Small intestine (tissue), 16 donors: ENCODE data around the gene COMMD10. TPM values are rescaled to one million over a fixed set of nuclear protein-coding genes. Genes with fewer than 3 reads are reported as not detected.

Experiments
- DNase-seq, 2 donors: peaks; one replicate each; pipeline versions ENCODE4 v3.0.0 to v3.0.0-alpha.2; 2013
- FAIRE-seq: peaks from 2 replicates; lab custom pipeline; 2012; peaks lifted over from hg19 to GRCh38; lab: Jason Lieb, UNC
- H3K27ac ChIP-seq, 3 donors: one replicate each; pipeline ENCODE4 v1.5.1; 2013; ENCODE audit warnings: low read length in 2 of 3, mild to moderate bottlenecking in 2 of 3, control low read depth in 1 of 3, inconsistent platforms in 1 of 3, low read depth in 1 of 3, moderate library complexity in 1 of 3
- H3K27me3 ChIP-seq, 3 donors: one replicate each; pipeline ENCODE4 v1.6.1; 2013; ENCODE audit warnings: low read length in 3 of 3, inconsistent platforms in 1 of 3; ENCODE audit not compliant: control insufficient read depth in 3 of 3, insufficient read depth in 3 of 3
- H3K36me3 ChIP-seq, 3 donors: one replicate each; pipeline ENCODE4 v1.6.1; 2013; ENCODE audit warnings: low read length in 3 of 3, inconsistent platforms in 1 of 3, low read depth in 1 of 3, mild to moderate bottlenecking in 1 of 3, moderate library complexity in 1 of 3; ENCODE audit not compliant: control insufficient read depth in 3 of 3, insufficient read depth in 2 of 3
- H3K4me1 ChIP-seq, 3 donors: one replicate each; pipeline ENCODE4 v1.6.1; 2013; ENCODE audit warnings: low read length in 2 of 3, inconsistent platforms in 1 of 3, low read depth in 1 of 3, mild to moderate bottlenecking in 1 of 3, moderate library complexity in 1 of 3; ENCODE audit not compliant: control insufficient read depth in 3 of 3, insufficient read depth in 2 of 3
- H3K4me3 ChIP-seq, 3 donors: one replicate each; pipeline ENCODE4 v1.5.1; 2013; ENCODE audit warnings: low read length in 3 of 3, control low read depth in 1 of 3, inconsistent platforms in 1 of 3, low read depth in 1 of 3, mild to moderate bottlenecking in 1 of 3, moderate library complexity in 1 of 3
- H3K9me3 ChIP-seq, 2 donors: one replicate each; pipeline ENCODE4 v1.6.1; 2013; ENCODE audit warnings: low read depth in 1 of 2, low read length in 1 of 2; ENCODE audit not compliant: control insufficient read depth in 2 of 2, insufficient read depth in 1 of 2
- WGBS, 3 donors: extraction: QIAGEN DNeasy Blood & Tissue Kit; methylation state at CpG; one replicate each; pipeline ENCODE4 v1.1.7; 2013; 5-methylcytosine and 5-hydroxymethylcytosine counted together
- long read RNA-seq, 10 donors: transcript quantifications; one replicate each; lab custom pipeline, GENCODE V29; 2026
- polyA plus RNA-seq, 4 donors: library from polyadenylated mRNA; stranded (reverse) in 3 of 4; unstranded in 1 of 4; fragments of 200-250 nt in 3 of 4; fragments of 120-200 nt in 1 of 4; gene quantifications; one replicate each; pipeline versions ENCODE4 v1.2.1 to v1.2.3, GENCODE V29; 2013
- donor health status: healthy with polysubstance abuse.
- donor health status: control.
- donor health status: control.
- donor health status: Bipolar disorder and iron deficiency.
- donor health status: healthy.

The COMMD10 gene
- 10 to 100 TPM; 19.7 to 70.3 (median 23.2) TPM for polyA plus RNA-seq
- long read RNA-seq, donor 1, transcript COMMD10-201 (7 exons, 1,469 nt) = major isoform, 59 of 82 reads
- long read RNA-seq, donor 1, partial matches to known transcripts = 22 of 82 reads
- long read RNA-seq, donor 1, other reads (novel, unspliced or antisense) = 0 of 82 reads
- long read RNA-seq, donor 2, transcript COMMD10-201 (7 exons, 1,469 nt) = major isoform, 5 of 5 reads
- long read RNA-seq, donor 2, partial matches to known transcripts = 0 of 5 reads
- long read RNA-seq, donor 2, other reads (novel, unspliced or antisense) = 0 of 5 reads
- long read RNA-seq, donor 3, transcript COMMD10-201 (7 exons, 1,469 nt) = major isoform, 8 of 8 reads
- long read RNA-seq, donor 3, partial matches to known transcripts = 0 of 8 reads
- long read RNA-seq, donor 3, other reads (novel, unspliced or antisense) = 0 of 8 reads
- long read RNA-seq, donor 4 = 0 reads
- long read RNA-seq, donor 5, partial matches to known transcripts = 0 of 1 reads
- long read RNA-seq, donor 5, other reads (novel, unspliced or antisense) = 0 of 1 reads
- long read RNA-seq, donor 6, transcript COMMD10-201 (7 exons, 1,469 nt) = major isoform, 18 of 23 reads
- long read RNA-seq, donor 6, partial matches to known transcripts = 5 of 23 reads
- long read RNA-seq, donor 6, other reads (novel, unspliced or antisense) = 0 of 23 reads
- long read RNA-seq, donor 7, transcript COMMD10-201 (7 exons, 1,469 nt) = major isoform, 24 of 33 reads
- long read RNA-seq, donor 7, partial matches to known transcripts = 7 of 33 reads
- long read RNA-seq, donor 7, other reads (novel, unspliced or antisense) = 0 of 33 reads
- long read RNA-seq, donor 8, partial matches to known transcripts = 0 of 1 reads
- long read RNA-seq, donor 8, other reads (novel, unspliced or antisense) = 0 of 1 reads
- long read RNA-seq, donor 9, transcript COMMD10-201 (7 exons, 1,469 nt) = major isoform, 9 of 9 reads
- long read RNA-seq, donor 9, partial matches to known transcripts = 0 of 9 reads
- long read RNA-seq, donor 9, other reads (novel, unspliced or antisense) = 0 of 9 reads
- long read RNA-seq, donor 10, transcript COMMD10-201 (7 exons, 1,469 nt) = major isoform, 18 of 19 reads
- long read RNA-seq, donor 10, partial matches to known transcripts = 0 of 19 reads
- long read RNA-seq, donor 10, other reads (novel, unspliced or antisense) = 0 of 19 reads

DNA sequence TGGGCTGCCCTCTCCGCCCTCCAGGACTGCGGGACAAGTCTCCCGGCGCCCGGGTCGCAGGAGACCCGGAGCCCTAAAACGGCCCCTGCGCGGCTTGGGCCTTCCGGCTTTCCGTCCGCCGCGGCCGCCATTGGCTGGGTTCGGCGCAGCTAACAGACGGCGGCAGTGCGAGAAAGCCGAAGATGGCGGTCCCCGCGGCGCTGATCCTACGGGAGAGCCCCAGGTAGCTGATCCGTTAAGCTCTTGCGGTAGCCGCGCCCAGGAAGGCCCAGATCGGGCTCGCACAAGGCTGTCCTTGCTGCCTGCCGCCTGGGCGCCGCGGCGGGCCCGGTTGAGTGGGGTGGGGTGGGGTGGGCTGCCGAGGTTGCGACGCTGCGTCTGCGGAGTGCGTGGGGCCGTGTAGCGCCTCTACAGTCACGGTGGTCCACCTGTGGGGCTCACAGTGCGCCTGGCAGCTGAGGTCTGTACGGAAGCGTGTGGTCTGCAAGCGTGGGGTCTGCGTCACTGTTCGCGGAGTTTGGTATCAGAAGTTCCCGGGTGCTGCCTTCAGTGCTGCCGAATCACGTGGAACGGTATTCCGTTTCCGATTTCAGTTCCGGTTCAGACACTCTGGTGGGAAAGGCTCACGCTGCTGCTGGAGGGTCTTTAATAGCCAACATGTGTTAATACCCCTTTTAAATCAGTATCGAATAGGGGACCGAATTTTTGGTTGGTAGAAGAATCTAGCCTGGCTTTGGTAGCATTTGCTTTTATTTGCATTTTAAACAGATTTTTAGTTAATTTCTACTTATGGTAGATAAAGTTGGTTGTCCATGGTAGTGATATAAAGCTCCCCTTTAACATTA, at the start of gene COMMD10:
Gene COMMD10 (plus strand): TSS at position 155 of the 845 bp plus-strand sequence.
- Histone ChIP-seq H3K27ac (peak within 1 kb of the TSS; percentile 88 to 97 (median 91)), H3K4me3 (peak within 1 kb of the TSS; percentile 88 to 95 (median 94)), H3K36me3 (peaks cover 0 to 6% (median 0%) of the 10 kb centered on the region in 3 donors), H3K9me3 (no peaks in the 10 kb centered on the region), H3K27me3 (no peaks in the 10 kb centered on the region), H3K4me1 (peaks cover 0 to 29% (median 11%) of the 10 kb centered on the region in 3 donors)
- FAIRE-seq (no peak), DNase-seq (peak; percentile 74 to 93)
- 0 to 1% (median 1%) methylated on average over 62 to 65 of the region's 65 CpGs for WGBS, 3 donors

DNA sequence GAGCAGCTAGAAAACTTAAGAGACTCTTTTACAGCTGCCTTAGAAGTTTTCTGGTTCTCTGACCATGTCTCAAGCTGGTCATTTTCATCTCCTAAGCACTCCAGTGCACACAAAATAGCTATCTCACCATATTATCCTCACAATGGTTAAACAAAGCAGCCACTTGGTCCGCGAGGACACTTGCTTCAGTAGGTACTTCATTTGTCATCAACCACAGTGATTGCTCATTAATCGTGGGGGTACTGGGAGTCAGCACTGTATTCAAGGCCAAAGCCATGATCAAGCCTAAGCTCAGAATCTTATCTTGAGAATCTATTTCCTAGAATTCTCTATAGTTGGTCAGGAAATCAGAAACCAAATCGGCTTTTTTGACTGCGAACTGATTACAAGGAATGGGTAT, 49.7 kb upstream of the COMMD10 start:
- FAIRE-seq (no peak), DNase-seq (no peak)
- 81 to 87% (median 85%) methylated on average over 5 of the region's 5 CpGs for WGBS, 3 donors
- Histone ChIP-seq H3K4me3 (no peak overlapping the region), H3K27ac (no peak overlapping the region), H3K36me3 (no peaks in the 10 kb centered on the region), H3K9me3 (no peaks in the 10 kb centered on the region), H3K4me1 (no peaks in the 10 kb centered on the region), H3K27me3 (peaks cover 0 to 3% (median 0%) of the 10 kb centered on the region in 3 donors)

DNA sequence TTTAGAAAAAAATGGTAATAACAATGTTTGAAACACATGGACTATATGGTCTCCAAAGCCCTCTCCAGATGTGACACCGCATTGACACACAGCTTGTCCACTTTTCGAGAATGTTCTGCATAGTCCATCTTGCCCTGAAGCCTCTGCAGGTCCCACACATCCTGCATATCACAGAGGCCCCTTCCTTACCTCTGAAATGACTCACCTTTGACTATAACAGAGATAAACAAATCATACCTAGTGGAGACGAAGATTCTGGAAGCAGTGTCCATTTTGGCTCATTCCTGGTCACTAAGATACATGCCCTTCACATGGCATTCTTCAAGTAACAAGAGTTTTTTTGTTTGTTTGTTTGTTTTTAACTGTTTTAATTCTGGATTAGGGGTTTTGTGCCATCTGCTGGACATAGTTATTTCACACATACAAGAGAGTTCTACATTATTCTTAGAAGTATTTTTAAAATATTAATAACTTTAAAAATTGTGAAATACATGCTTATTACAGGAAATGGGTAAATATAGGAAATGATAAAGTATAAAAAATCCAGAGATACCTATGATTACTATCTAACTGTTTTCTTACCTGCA, 47.5 kb upstream of the COMMD10 start:
- Histone ChIP-seq H3K27ac (no peak overlapping the region), H3K27me3 (peaks cover 0 to 7% (median 0%) of the 10 kb centered on the region in 3 donors), H3K9me3 (no peaks in the 10 kb centered on the region), H3K4me3 (no peak overlapping the region), H3K4me1 (no peaks in the 10 kb centered on the region), H3K36me3 (no peaks in the 10 kb centered on the region)
- 57 to 70% (median 65%) methylated on average over 3 of the region's 3 CpGs for WGBS, 3 donors
- DNase-seq (no peak), FAIRE-seq (no peak)

DNA sequence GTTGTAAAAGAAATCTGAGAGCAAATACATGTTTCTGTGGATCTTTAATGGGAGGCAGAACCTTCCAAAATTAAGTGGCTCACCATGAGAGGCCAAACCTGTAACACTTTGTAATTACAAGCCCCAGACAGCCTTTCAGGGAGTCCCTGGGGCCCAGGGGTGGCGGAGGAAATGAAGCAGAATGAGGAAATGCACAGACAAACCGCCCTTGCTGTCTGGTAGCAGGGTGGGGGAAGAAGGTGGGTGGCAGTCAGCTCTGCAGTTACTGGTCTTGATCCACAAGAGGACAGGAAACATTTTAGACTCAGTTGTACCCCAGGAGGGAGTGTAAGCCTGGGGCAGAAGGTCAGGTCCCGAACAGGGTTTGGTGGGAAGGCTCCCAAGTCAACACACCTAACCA, 46.0 kb upstream of the COMMD10 start:
- H3K27ac ChIP-seq = no peak overlapping the region
- FAIRE-seq = no peak
- peak in 1 of 2 donors; percentile 8 for DNase-seq

DNA sequence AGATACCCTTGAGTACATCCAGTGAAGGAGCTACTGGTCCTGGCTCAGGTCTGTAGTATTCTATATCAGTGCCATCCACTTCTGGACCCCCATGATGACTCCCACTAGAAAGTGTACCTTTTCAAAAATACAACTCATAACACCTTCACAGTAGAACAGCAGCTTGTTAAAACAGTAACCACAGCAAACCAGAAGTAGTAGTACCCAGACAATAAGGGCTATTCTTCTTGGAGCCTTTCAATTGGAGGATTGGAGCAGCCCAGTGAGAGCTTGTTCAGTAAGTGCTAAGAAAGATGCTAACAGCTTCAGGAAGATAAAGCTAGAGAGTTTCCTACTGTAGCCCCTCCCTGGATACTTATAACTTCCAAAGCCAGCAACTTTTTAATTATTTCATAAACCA, 42.5 kb upstream of the COMMD10 start:
- Histone ChIP-seq H3K9me3 (no peaks in the 10 kb centered on the region), H3K36me3 (no peaks in the 10 kb centered on the region), H3K4me1 (no peaks in the 10 kb centered on the region), H3K27ac (no peak overlapping the region), H3K27me3 (peaks cover 0 to 4% (median 0%) of the 10 kb centered on the region in 3 donors), H3K4me3 (no peak overlapping the region)
- DNase-seq (no peak), FAIRE-seq (no peak)

More for the DNA sequence above, 46.0 kb upstream of the COMMD10 start:
- H3K36me3 ChIP-seq = no peaks in the 10 kb centered on the region
- no peak overlapping the region for H3K4me3 ChIP-seq
- H3K9me3 ChIP-seq = no peaks in the 10 kb centered on the region
- peaks cover 0 to 7% (median 0%) of the 10 kb centered on the region in 3 donors for H3K27me3 ChIP-seq
- WGBS, 3 donors = 47 to 54% (median 47%) methylated on average over 3 of the region's 3 CpGs
- H3K4me1 ChIP-seq = no peaks in the 10 kb centered on the region

DNA sequence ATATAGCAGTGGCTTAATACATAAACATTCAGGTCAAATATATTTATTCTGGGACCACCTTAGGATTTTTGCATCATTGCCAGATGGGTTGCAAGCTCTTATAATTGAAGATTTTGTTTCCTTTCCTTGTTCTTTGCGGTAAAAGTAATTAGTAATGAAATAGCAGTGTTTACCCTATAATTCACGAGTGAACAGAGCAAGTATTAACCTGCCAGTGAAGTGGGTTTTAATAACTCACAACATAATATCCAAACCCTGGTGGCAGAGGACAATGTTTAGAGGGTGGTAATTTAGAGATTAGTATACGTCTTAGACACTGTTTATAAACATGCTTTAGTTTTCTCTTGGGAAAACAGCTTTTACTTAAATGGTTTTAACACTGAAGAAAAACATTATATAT, 40.8 kb upstream of the COMMD10 start:
- no peak overlapping the region for H3K4me3 ChIP-seq
- DNase-seq (no peak), FAIRE-seq (no peak)
- H3K4me1 ChIP-seq = no peaks in the 10 kb centered on the region
- H3K27ac ChIP-seq = no peak overlapping the region
- WGBS, 3 donors = 66 to 69% (median 67%) methylated on average over 3 of the region's 3 CpGs
- no peaks in the 10 kb centered on the region for H3K9me3 ChIP-seq
- H3K27me3 ChIP-seq = peaks cover 0 to 4% (median 0%) of the 10 kb centered on the region in 3 donors
- H3K36me3 ChIP-seq = no peaks in the 10 kb centered on the region

DNA sequence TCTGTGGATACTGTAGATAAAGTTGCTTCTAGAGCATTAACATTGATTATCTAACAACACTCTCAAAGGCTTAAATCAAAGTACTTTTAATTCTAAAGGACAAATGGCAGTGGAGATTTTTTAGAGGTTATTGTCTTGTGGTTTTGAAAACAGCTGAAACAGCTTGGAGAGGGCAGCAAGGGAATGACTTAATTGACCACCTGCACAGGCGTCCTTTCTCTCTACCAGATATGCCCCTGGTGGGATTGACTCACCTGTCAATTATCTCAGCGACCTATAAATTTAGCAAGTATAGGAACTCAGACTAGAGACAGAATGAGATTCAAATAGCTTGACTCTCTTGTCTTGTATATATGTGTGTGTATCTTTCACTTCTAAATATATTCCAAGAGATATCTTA, 39.0 kb upstream of the COMMD10 start:
- WGBS, 3 donors = 67 to 79% (median 74%) methylated on average over 2 of the region's 2 CpGs
- no peak for FAIRE-seq
- Histone ChIP-seq H3K4me3 (no peak overlapping the region), H3K27me3 (peaks cover 0 to 4% (median 0%) of the 10 kb centered on the region in 3 donors), H3K9me3 (no peaks in the 10 kb centered on the region), H3K4me1 (no peaks in the 10 kb centered on the region), H3K36me3 (no peaks in the 10 kb centered on the region), H3K27ac (no peak overlapping the region)
- no peak for DNase-seq
